ENCODE results near the gene MX2. TPM values are rescaled to one million over a fixed set of nuclear protein-coding genes. Genes with fewer than 3 reads are reported as not detected.

Gene MX2
- total and polyA plus RNA-seq, 2 donors (not counting 1 experiment from before 2014, with no cell fraction given), result 51.2 to 64.3 TPM

- intact Hi-C loops (cut with micrococcal nuclease), result no loop called here
- H3K27ac ChIP-seq (ENCODE audit: low read length in 2 of 2), result no peak overlapping the region
- H3K36me3 ChIP-seq (replicated peaks in 1 of 2; ENCODE audit: control extremely low read depth in 1 of 2, control insufficient read depth in 1 of 2, extremely low read depth in 1 of 2, insufficient read depth in 2 of 2, low read length in 1 of 2), result peaks cover 0 to 43% of the 10 kb centered on the region in 2 experiments
- H2AFZ ChIP-seq (ENCODE audit: insufficient read depth, low read depth, low read length, poor library complexity, severe bottlenecking), result no peak overlapping the region
- Mint-ChIP-seq H3K4me1 (peaks cover 24% of the 10 kb centered on the region), H3K27me3 (no peaks in the 10 kb centered on the region), H3K27ac (no peak overlapping the region), H3K9me3 (ENCODE audit: insufficient read depth) (no peaks in the 10 kb centered on the region), H3K4me3 (no peak overlapping the region)
- H3K9ac ChIP-seq (ENCODE audit: low read length), result no peak overlapping the region
- TF ChIP-seq, protein P1, sequence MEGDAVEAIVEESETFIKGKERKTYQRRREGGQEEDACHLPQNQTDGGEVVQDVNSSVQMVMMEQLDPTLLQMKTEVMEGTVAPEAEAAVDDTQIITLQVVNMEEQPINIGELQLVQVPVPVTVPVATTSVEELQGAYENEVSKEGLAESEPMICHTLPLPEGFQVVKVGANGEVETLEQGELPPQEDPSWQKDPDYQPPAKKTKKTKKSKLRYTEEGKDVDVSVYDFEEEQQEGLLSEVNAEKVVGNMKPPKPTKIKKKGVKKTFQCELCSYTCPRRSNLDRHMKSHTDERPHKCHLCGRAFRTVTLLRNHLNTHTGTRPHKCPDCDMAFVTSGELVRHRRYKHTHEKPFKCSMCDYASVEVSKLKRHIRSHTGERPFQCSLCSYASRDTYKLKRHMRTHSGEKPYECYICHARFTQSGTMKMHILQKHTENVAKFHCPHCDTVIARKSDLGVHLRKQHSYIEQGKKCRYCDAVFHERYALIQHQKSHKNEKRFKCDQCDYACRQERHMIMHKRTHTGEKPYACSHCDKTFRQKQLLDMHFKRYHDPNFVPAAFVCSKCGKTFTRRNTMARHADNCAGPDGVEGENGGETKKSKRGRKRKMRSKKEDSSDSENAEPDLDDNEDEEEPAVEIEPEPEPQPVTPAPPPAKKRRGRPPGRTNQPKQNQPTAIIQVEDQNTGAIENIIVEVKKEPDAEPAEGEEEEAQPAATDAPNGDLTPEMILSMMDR (IDR thresholded peaks at IDR 0.05), result no peak
- TF ChIP-seq EZH2 (IDR thresholded peaks at IDR 0.05; ENCODE audit: borderline replicate concordance, insufficient read depth, low read depth, low read length, poor library complexity, severe bottlenecking), result no peak
- H3K27me3 ChIP-seq (replicated peaks in 1 of 4; ENCODE audit: control extremely low read depth in 1 of 4, control insufficient read depth in 3 of 4, insufficient read depth in 4 of 4, low read length in 3 of 4), result no peaks in the 10 kb centered on the region
- WGBS (ENCODE audit: insufficient coverage), result 84% methylated on average over 5 of the region's 5 CpGs
- no peak overlapping the region for H3K4me2 ChIP-seq (replicated peaks; ENCODE audit: low read depth, low read length, poor library complexity, severe bottlenecking)
- peaks cover 24% of the 10 kb centered on the region for H4K20me1 ChIP-seq (ENCODE audit: control insufficient read depth, insufficient read depth, low read length, poor library complexity, severe bottlenecking)
- peaks cover 0 to 3% (median 0%) of the 10 kb centered on the region in 3 donors for H3K9me3 ChIP-seq (ENCODE audit: control extremely low read depth in 1 of 3, control insufficient read depth in 2 of 3, insufficient read depth in 1 of 3, low read length in 2 of 3)
- POLR2A ChIA-PET, result no interaction called here
- H3K79me2 ChIP-seq (ENCODE audit: control insufficient read depth, insufficient read depth, low read length), result peaks cover 65% of the 10 kb centered on the region
- no peak for ATAC-seq (ENCODE audit: low read depth)
- peaks cover 14 to 15% of the 10 kb centered on the region in 2 donors for H3K4me1 ChIP-seq (ENCODE audit: control insufficient read depth in 2 of 2, insufficient read depth in 2 of 2, low read length in 2 of 2)
- DNase-seq, result no peak
- no peak overlapping the region for H3K4me3 ChIP-seq (ENCODE audit: control extremely low read depth in 1 of 5, extremely low read depth in 1 of 5, insufficient read depth in 1 of 5, low read depth in 2 of 5, low read length in 4 of 5)
- CTCF ChIA-PET, result interaction anchor here (1.1 kb wide), 1 partner anchor 92 kb away, joined by 5 read pairs; no protein-coding TSS in a partner anchor
Observed at GRCh38 chr21:41374867-41375533, 13.2 kb downstream of the MX2 start.

DNA sequence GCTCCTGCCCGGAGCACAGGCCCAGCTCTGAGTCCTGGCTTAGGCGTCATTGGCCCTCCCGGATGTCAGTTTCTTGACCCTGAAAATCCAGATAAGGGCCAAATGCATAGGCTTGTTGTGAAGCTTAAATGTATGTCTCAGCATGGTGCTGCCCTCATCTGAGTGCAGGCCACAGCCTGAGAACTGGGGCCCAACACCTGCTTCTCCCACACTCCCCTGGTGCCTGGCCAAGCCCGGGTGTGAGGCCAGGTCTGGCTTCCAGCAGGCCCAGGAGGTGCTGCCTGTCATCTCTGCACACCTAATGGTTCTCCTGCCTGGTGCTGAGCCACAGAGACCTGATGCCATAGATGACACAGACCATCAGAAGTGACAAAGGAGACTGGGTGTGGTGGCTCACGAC, 14.0 kb downstream of the MX2 start:
- H3K9me3 ChIP-seq (ENCODE audit: control extremely low read depth in 1 of 3, control insufficient read depth in 2 of 3, insufficient read depth in 1 of 3, low read length in 2 of 3), result peaks cover 0 to 8% (median 0%) of the 10 kb centered on the region in 3 donors
- H3K27ac Mint-ChIP-seq, result no peak overlapping the region
- ATAC-seq (ENCODE audit: low read depth) (no peak), DNase-seq (no peak)
- H3K4me2 ChIP-seq (replicated peaks; ENCODE audit: low read depth, low read length, poor library complexity, severe bottlenecking), result no peak overlapping the region
- CTCF ChIA-PET, result interaction anchor here (1.1 kb wide), 1 partner anchor 93 kb away, joined by 5 read pairs; no protein-coding TSS in a partner anchor
- no peak overlapping the region for H3K4me3 ChIP-seq (ENCODE audit: control extremely low read depth in 1 of 5, extremely low read depth in 1 of 5, insufficient read depth in 1 of 5, low read depth in 2 of 5, low read length in 4 of 5)
- H4K20me1 ChIP-seq (ENCODE audit: control insufficient read depth, insufficient read depth, low read length, poor library complexity, severe bottlenecking), result peaks cover 24% of the 10 kb centered on the region
- peaks cover 16% of the 10 kb centered on the region for H3K4me1 Mint-ChIP-seq
- no peaks in the 10 kb centered on the region for H3K27me3 ChIP-seq (replicated peaks in 1 of 4; ENCODE audit: control extremely low read depth in 1 of 4, control insufficient read depth in 3 of 4, insufficient read depth in 4 of 4, low read length in 3 of 4)
- TF ChIP-seq, protein P1 (IDR thresholded peaks at IDR 0.05), result no peak
- no peak for TF ChIP-seq EZH2 (IDR thresholded peaks at IDR 0.05; ENCODE audit: borderline replicate concordance, insufficient read depth, low read depth, low read length, poor library complexity, severe bottlenecking)
- H2AFZ ChIP-seq (ENCODE audit: insufficient read depth, low read depth, low read length, poor library complexity, severe bottlenecking), result no peak overlapping the region
- H3K4me3 Mint-ChIP-seq, result no peak overlapping the region
- no peak overlapping the region for H3K9ac ChIP-seq (ENCODE audit: low read length)
- H3K4me1 ChIP-seq (ENCODE audit: control insufficient read depth in 2 of 2, insufficient read depth in 2 of 2, low read length in 2 of 2), result peaks cover 6 to 7% of the 10 kb centered on the region in 2 donors
- no peak overlapping the region for H3K27ac ChIP-seq (ENCODE audit: low read length in 2 of 2)
- intact Hi-C loops (cut with micrococcal nuclease), result no loop called here
- H3K79me2 ChIP-seq (ENCODE audit: control insufficient read depth, insufficient read depth, low read length), result peaks cover 57% of the 10 kb centered on the region
- H3K9me3 Mint-ChIP-seq (ENCODE audit: insufficient read depth), result no peaks in the 10 kb centered on the region
- POLR2A ChIA-PET, result no interaction called here
- 91% methylated on average over 5 of the region's 5 CpGs for WGBS (ENCODE audit: insufficient coverage)
- peaks cover under 1 to 52% of the 10 kb centered on the region in 2 experiments for H3K36me3 ChIP-seq (replicated peaks in 1 of 2; ENCODE audit: control extremely low read depth in 1 of 2, control insufficient read depth in 1 of 2, extremely low read depth in 1 of 2, insufficient read depth in 2 of 2, low read length in 1 of 2)
- H3K27me3 Mint-ChIP-seq, result no peaks in the 10 kb centered on the region

Data from B cell (primary cell).